ENCODE data around the gene STK11. TPM values are rescaled to one million over a fixed set of nuclear protein-coding genes. Genes with fewer than 3 reads are reported as not detected.
A peak's percentile ranks its signal among the peaks of the same experiment; 100 is the strongest.

Gene STK11
- polyA plus RNA-seq, 1 donor from 2014 or later, result 51.6 TPM

- no peak overlapping the region for H2AFZ ChIP-seq (ENCODE audit: low read depth, low read length)
Observed at GRCh38 chr19:1251330-1252220, 46.0 kb downstream of the STK11 start.

GRCh38 chr19:1252221-1252820 lies 46.7 kb downstream of the STK11 start:
- Histone ChIP-seq H3K36me3 (ENCODE audit: insufficient read depth, low read length) (no peaks in the 10 kb centered on the region), H3K9me3 (ENCODE audit: low read length) (no peaks in the 10 kb centered on the region), H3K27me3 (ENCODE audit: insufficient read depth, low read depth, low read length) (no peaks in the 10 kb centered on the region), H3K4me2 (ENCODE audit: low read length) (peak overlapping the region; percentile 86), H3K9ac (ENCODE audit: low read length) (peak overlapping the region; percentile 99), H3K9me2 (ENCODE audit: insufficient read depth, low read length) (no peaks in the 10 kb centered on the region), H3K79me2 (replicated peaks; ENCODE audit: insufficient read depth, low read length) (peaks cover 60% of the 10 kb centered on the region), H2AFZ (ENCODE audit: low read depth, low read length) (no peak overlapping the region), H4K20me1 (ENCODE audit: insufficient read depth) (peaks cover 4% of the 10 kb centered on the region), H3K4me3 (ENCODE audit: low read length) (peak overlapping the region; percentile 93), H3F3A (ENCODE audit: insufficient read depth, low read length, poor library complexity, severe bottlenecking) (no peaks in the 10 kb centered on the region), H3K27ac (ENCODE audit: low read length) (peak overlapping the region; percentile 98)
- TF ChIP-seq SMC3 (conservative IDR thresholded peaks at IDR 0.05; ENCODE audit: poor library complexity), result no peak
- no peak for TF ChIP-seq CTCF (IDR thresholded peaks at IDR 0.05; ENCODE audit: poor library complexity, severe bottlenecking)
- no peak for TF ChIP-seq EZH2 (IDR thresholded peaks at IDR 0.05; ENCODE audit: borderline replicate concordance, insufficient read depth, low read length, poor library complexity, severe bottlenecking)
- no peak for TF ChIP-seq REST (IDR thresholded peaks at IDR 0.05; ENCODE audit: borderline replicate concordance)
- no peak for TF ChIP-seq MXI1 (conservative IDR thresholded peaks at IDR 0.05; ENCODE audit: poor library complexity, severe bottlenecking)
- no peak for TF ChIP-seq TAF1 (IDR thresholded peaks at IDR 0.05; ENCODE audit: low read depth)
- TF ChIP-seq RAD21 (conservative IDR thresholded peaks at IDR 0.05), result no peak
- no peak for TF ChIP-seq EP300 (conservative IDR thresholded peaks at IDR 0.05; ENCODE audit: poor library complexity, severe bottlenecking)
- no peak for TF ChIP-seq POLR2AphosphoS5 (IDR thresholded peaks at IDR 0.05)

More at GRCh38 chr19:1251330-1252220, 46.0 kb downstream of the STK11 start:
- Histone ChIP-seq H3K36me3 (ENCODE audit: insufficient read depth, low read length) (no peaks in the 10 kb centered on the region), H3K4me3 (ENCODE audit: low read length) (peak overlapping the region; percentile 93), H3K79me2 (replicated peaks; ENCODE audit: insufficient read depth, low read length) (peaks cover 58% of the 10 kb centered on the region), H3K27ac (ENCODE audit: low read length) (peak overlapping the region; percentile 98), H3K27me3 (ENCODE audit: insufficient read depth, low read depth, low read length) (no peaks in the 10 kb centered on the region), H3K9me3 (ENCODE audit: low read length) (no peaks in the 10 kb centered on the region), H3K4me2 (ENCODE audit: low read length) (peak overlapping the region; percentile 86), H3K9me2 (ENCODE audit: insufficient read depth, low read length) (no peaks in the 10 kb centered on the region), H3F3A (ENCODE audit: insufficient read depth, low read length, poor library complexity, severe bottlenecking) (no peaks in the 10 kb centered on the region), H4K20me1 (ENCODE audit: insufficient read depth) (peaks cover 4% of the 10 kb centered on the region), H3K9ac (ENCODE audit: low read length) (peak overlapping the region; percentile 99)
- TF ChIP-seq REST (IDR thresholded peaks at IDR 0.05; ENCODE audit: borderline replicate concordance), result peak; percentile 13
- no peak for TF ChIP-seq EP300 (conservative IDR thresholded peaks at IDR 0.05; ENCODE audit: poor library complexity, severe bottlenecking)
- peak; percentile 41 for TF ChIP-seq MXI1 (conservative IDR thresholded peaks at IDR 0.05; ENCODE audit: poor library complexity, severe bottlenecking)
- TF ChIP-seq POLR2AphosphoS5 (IDR thresholded peaks at IDR 0.05), result no peak

Measured in neural cell (in vitro differentiated cells).